Suprapubic skin (tissue), 4 donors: ENCODE data around the gene SYPL2. TPM values are rescaled to one million over a fixed set of nuclear protein-coding genes. Genes with fewer than 3 reads are reported as not detected.

Experiments
- DNase-seq, 2 donors: peaks; one replicate each; pipeline ENCODE4 v3.0.0-alpha.2; 2019; ENCODE audit warnings: low spot score in 2 of 2
- H3K27ac ChIP-seq: fragments of 200-600 bp; sonication (generic); one replicate; pipeline ENCODE4 v1.5.1; 2019
- H3K27me3 ChIP-seq: fragments of 200-600 bp; sonication (generic); one replicate; pipeline ENCODE4 v1.5.1; 2019
- H3K36me3 ChIP-seq: fragments of 200-600 bp; sonication (generic); one replicate; pipeline ENCODE4 v1.5.1; 2019
- H3K4me1 ChIP-seq: fragments of 200-600 bp; sonication (generic); one replicate; pipeline ENCODE4 v1.5.1; 2019
- H3K4me3 ChIP-seq: fragments of 200-600 bp; sonication (generic); one replicate; pipeline ENCODE4 v1.5.1; 2019; ENCODE audit warnings: mild to moderate bottlenecking
- H3K9me3 ChIP-seq: fragments of 200-600 bp; sonication (generic); one replicate; pipeline ENCODE4 v1.5.1; 2019
- CTCF ChIP-seq, 2 donors: fragments of 200-600 bp in 1 of 2; fragments of 450-650 bp in 1 of 2; sonication (generic) in 1 of 2; IDR thresholded peaks; one replicate each; pipeline ENCODE4 v1.5.1; 2016 to 2019; ENCODE audit warnings: antibody characterized with exemption in 2 of 2, mild to moderate bottlenecking in 1 of 2, moderate library complexity in 1 of 2
- EP300 ChIP-seq: sonication (generic); formaldehyde crosslinking; IDR thresholded peaks from one replicate; pipeline ENCODE4 v1.6.1; 2017; ENCODE audit warnings: antibody characterized with exemption
- POLR2A ChIP-seq, 2 donors: fragments of 450-650 bp; IDR thresholded peaks; one replicate each; pipeline ENCODE4 v1.6.1; 2017; ENCODE audit warnings: antibody characterized with exemption in 2 of 2, mild to moderate bottlenecking in 2 of 2, moderate library complexity in 2 of 2
- POLR2AphosphoS5 ChIP-seq, 3 donors: sonication (generic); formaldehyde crosslinking; IDR thresholded peaks; one replicate each; pipeline ENCODE4 v1.6.1; 2017; ENCODE audit warnings: antibody characterized with exemption in 3 of 3
- WGBS: methylation state at CpG from one replicate; pipeline ENCODE4 v1.1.5; 2018; 5-methylcytosine and 5-hydroxymethylcytosine counted together
- total RNA-seq, 4 donors: library from RNA; depleted of rRNA; stranded (reverse); fragments of >200 nt; gene quantifications; one replicate each; pipeline ENCODE4 v1.1.0, GENCODE V29; 2016

The SYPL2 gene
- total RNA-seq, 4 donors from 2014 or later, result 0.23 to 2.1 (median 0.34) TPM; not detected in 1

DNA sequence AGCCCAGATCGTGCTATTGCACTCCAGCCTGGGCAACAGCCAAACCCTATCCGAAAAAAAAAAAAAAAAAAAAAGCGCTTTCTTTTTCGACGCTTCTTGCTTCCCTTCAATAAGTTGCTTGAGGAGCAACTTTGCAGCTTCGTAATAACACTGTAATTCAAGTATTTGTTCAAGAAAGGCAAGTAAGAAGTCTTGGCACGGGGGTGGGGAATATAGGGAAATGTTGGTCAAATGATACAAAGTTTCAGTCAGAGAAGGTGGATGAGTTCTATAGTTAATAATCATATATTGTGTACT is 39.2 kb upstream of the SYPL2 start:
- H3K36me3 ChIP-seq, result no peaks in the 10 kb centered on the region
- TF ChIP-seq EP300 (no peak), POLR2A (IDR thresholded peaks at IDR 0.05) (no peak), CTCF (IDR thresholded peaks at IDR 0.05) (no peak), POLR2AphosphoS5 (IDR thresholded peaks at IDR 0.05) (no peak)
- H3K9me3 ChIP-seq, result no peaks in the 10 kb centered on the region
- WGBS, result 7% methylated on average over 7 of the region's 7 CpGs
- H3K27me3 ChIP-seq, result no peaks in the 10 kb centered on the region
- H3K4me1 ChIP-seq, result peaks cover 28% of the 10 kb centered on the region
- peak overlapping the region; percentile 82 for H3K27ac ChIP-seq
- H3K4me3 ChIP-seq, result peak overlapping the region; percentile 70
- DNase-seq, result no peak

GRCh38 chr1:109432336-109432735 is 34.0 kb upstream of the SYPL2 start:
- TF ChIP-seq EP300 (no peak), POLR2AphosphoS5 (IDR thresholded peaks at IDR 0.05) (no peak), POLR2A (IDR thresholded peaks at IDR 0.05) (no peak), CTCF (IDR thresholded peaks at IDR 0.05) (no peak)
- H3K27me3 ChIP-seq, result no peaks in the 10 kb centered on the region
- no peaks in the 10 kb centered on the region for H3K9me3 ChIP-seq
- no peak overlapping the region for H3K27ac ChIP-seq
- peaks cover 5% of the 10 kb centered on the region for H3K4me1 ChIP-seq
- no peaks in the 10 kb centered on the region for H3K36me3 ChIP-seq
- no peak overlapping the region for H3K4me3 ChIP-seq
- no peak for DNase-seq

DNA sequence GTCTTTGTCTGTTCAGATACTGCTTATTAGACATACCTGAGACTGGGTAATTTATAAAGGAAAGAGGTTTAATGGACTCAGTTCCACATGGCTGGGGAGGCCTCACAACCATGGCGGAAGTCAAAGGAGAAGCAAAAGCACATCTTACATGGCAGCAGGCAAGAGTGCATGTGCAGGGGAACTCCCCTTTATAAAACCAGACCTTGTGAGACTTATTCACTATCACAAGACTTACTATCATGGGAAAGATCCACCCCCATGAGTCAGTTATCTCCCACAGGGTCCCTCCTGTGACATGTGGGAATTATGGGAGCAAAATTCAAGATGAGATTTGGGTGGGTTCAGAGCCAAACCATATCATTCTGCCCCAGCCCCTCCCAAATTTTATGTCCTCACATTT is 33.0 kb upstream of the SYPL2 start:
- no peak for TF ChIP-seq POLR2AphosphoS5 (IDR thresholded peaks at IDR 0.05)
- no peak for TF ChIP-seq POLR2A (IDR thresholded peaks at IDR 0.05)
- TF ChIP-seq CTCF (IDR thresholded peaks at IDR 0.05), result no peak
- TF ChIP-seq EP300, result no peak
- Histone ChIP-seq H3K27me3 (no peaks in the 10 kb centered on the region), H3K27ac (no peak overlapping the region), H3K9me3 (no peaks in the 10 kb centered on the region), H3K4me3 (no peak overlapping the region), H3K4me1 (no peaks in the 10 kb centered on the region), H3K36me3 (no peaks in the 10 kb centered on the region)
- 93% methylated on average over 1 of the region's 1 CpG for WGBS
- no peak for DNase-seq

DNA sequence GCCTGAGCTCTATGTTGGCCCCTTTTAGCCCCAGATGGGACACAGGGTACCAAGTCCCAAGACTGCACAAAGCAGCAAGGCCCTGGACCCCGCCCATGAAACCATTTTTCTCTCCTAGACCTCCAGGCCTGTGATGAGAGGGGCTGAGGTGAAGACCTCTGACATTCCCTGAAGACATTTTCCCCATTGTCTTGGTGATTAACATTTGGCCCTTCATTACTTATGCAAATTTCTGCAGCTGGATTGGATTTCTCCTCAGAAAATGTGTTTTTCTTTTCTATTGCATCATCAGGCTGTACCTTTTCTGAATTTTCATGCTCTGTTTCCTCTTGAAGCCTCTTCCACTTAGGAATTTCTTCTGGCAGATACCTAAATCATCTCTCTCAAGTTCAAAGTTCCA is 31.9 kb upstream of the SYPL2 start:
- Histone ChIP-seq H3K4me3 (no peak overlapping the region), H3K27ac (no peak overlapping the region), H3K27me3 (no peaks in the 10 kb centered on the region), H3K9me3 (no peaks in the 10 kb centered on the region), H3K4me1 (no peaks in the 10 kb centered on the region), H3K36me3 (no peaks in the 10 kb centered on the region)
- 100% methylated on average over 1 of the region's 1 CpG for WGBS
- no peak for DNase-seq
- TF ChIP-seq POLR2A (IDR thresholded peaks at IDR 0.05) (no peak), POLR2AphosphoS5 (IDR thresholded peaks at IDR 0.05) (no peak), CTCF (IDR thresholded peaks at IDR 0.05) (no peak), EP300 (no peak)

- no peak for DNase-seq
- no peak overlapping the region for H3K4me3 ChIP-seq
- no peaks in the 10 kb centered on the region for H3K9me3 ChIP-seq
- H3K27ac ChIP-seq, result no peak overlapping the region
- TF ChIP-seq POLR2AphosphoS5 (IDR thresholded peaks at IDR 0.05), result no peak
- TF ChIP-seq POLR2A (IDR thresholded peaks at IDR 0.05), result no peak
- TF ChIP-seq CTCF (IDR thresholded peaks at IDR 0.05), result no peak
- TF ChIP-seq EP300, result no peak
- no peaks in the 10 kb centered on the region for H3K4me1 ChIP-seq
- peaks cover 21% of the 10 kb centered on the region for H3K27me3 ChIP-seq
- no peaks in the 10 kb centered on the region for H3K36me3 ChIP-seq
- 73% methylated on average over 3 of the region's 3 CpGs for WGBS
Measured at GRCh38 chr1:109438798-109439297, 27.5 kb upstream of the SYPL2 start.
